ENCODE measurements around the gene STAU1.
A peak's percentile ranks its signal among the peaks of the same experiment; 100 is the strongest.
"Not testable (repeated sequence)": the region's sequence is repeated elsewhere in the genome, so short reads cannot be mapped to it uniquely, and the experiment has no call there.

Gene STAU1

GRCh38 chr20:49199729-49200293, 11.7 kb upstream of the STAU1 start:
- no peak for DNase-seq

GRCh38 chr20:49192944-49193518, 4.9 kb upstream of the STAU1 start:
- not testable (repeated sequence) for DNase-seq

GRCh38 chr20:49187330-49187850, 744 bp downstream of the STAU1 start:
- no peak for DNase-seq

- DNase-seq = peak; percentile 56
Observed at GRCh38 chr20:49186535-49187329, 1.4 kb downstream of the STAU1 start.

- no peak for DNase-seq
Observed at GRCh38 chr20:49185071-49185761, 2.9 kb downstream of the STAU1 start.

- no peak for DNase-seq
Observed at GRCh38 chr20:49184691-49185070, 3.5 kb downstream of the STAU1 start.

- DNase-seq = not testable (repeated sequence)
Observed at GRCh38 chr20:49184084-49184501, 4.0 kb downstream of the STAU1 start.

- DNase-seq = no peak
Observed at GRCh38 chr20:49183444-49183843, 4.7 kb downstream of the STAU1 start.

- no peak for DNase-seq
Observed at GRCh38 chr20:49181265-49181877, 6.8 kb downstream of the STAU1 start.

- no peak for DNase-seq
Observed at GRCh38 chr20:49179368-49180277, 8.5 kb downstream of the STAU1 start.

- DNase-seq = no peak
Observed at GRCh38 chr20:49174183-49174582, 14.0 kb downstream of the STAU1 start.

GRCh38 chr20:49172413-49172812, 15.7 kb downstream of the STAU1 start:
- no peak for DNase-seq

- DNase-seq = no peak
Observed at GRCh38 chr20:49171909-49172308, 16.2 kb downstream of the STAU1 start.

GRCh38 chr20:49170714-49171113, 17.4 kb downstream of the STAU1 start:
- DNase-seq = no peak

- DNase-seq = no peak
Observed at GRCh38 chr20:49169547-49169946, 18.6 kb downstream of the STAU1 start.

- DNase-seq = not testable (repeated sequence)
Observed at GRCh38 chr20:49168864-49169263, 19.3 kb downstream of the STAU1 start.

GRCh38 chr20:49167811-49168507, 20.2 kb downstream of the STAU1 start:
- DNase-seq = no peak

GRCh38 chr20:49166534-49167449, 21.3 kb downstream of the STAU1 start:
- DNase-seq = no peak

- DNase-seq = no peak
Observed at GRCh38 chr20:49165611-49166010, 22.5 kb downstream of the STAU1 start.

GRCh38 chr20:49163696-49164095, 24.4 kb downstream of the STAU1 start:
- no peak for DNase-seq

Data from activated CD4-positive, alpha-beta T cell treated with anti-CD3 and anti-CD28 coated beads for 1 hour (primary cell).